Glutamatergic neuron (in vitro differentiated cells): ENCODE data around the gene C2CD3. TPM values are rescaled to one million over a fixed set of nuclear protein-coding genes. Genes with fewer than 3 reads are reported as not detected.
"Not testable (repeated sequence)": the region's sequence is repeated elsewhere in the genome, so short reads cannot be mapped to it uniquely, and the experiment has no call there.

ENCODE experiments used
- DNase-seq: peaks from one replicate; pipeline ENCODE4 v3.0.0; 2022
- H3K27ac Mint-ChIP-seq: one replicate; pipeline ENCODE4 v1.8.0; 2020; ENCODE audit warnings: mild to moderate bottlenecking, mixed read lengths, inconsistent platforms; ENCODE audit not compliant: unreplicated experiment
- H3K27me3 Mint-ChIP-seq: one replicate; pipeline ENCODE4 v1.8.0; 2020; ENCODE audit warnings: mild to moderate bottlenecking, moderate library complexity, mixed read lengths, inconsistent platforms; ENCODE audit not compliant: unreplicated experiment
- H3K36me3 Mint-ChIP-seq: one replicate; pipeline ENCODE4 v1.8.0; 2020; ENCODE audit warnings: mild to moderate bottlenecking, mixed read lengths, inconsistent platforms; ENCODE audit not compliant: unreplicated experiment
- H3K4me1 Mint-ChIP-seq: one replicate; pipeline ENCODE4 v1.8.0; 2020; ENCODE audit warnings: mild to moderate bottlenecking, low read depth, mixed read lengths, inconsistent platforms; ENCODE audit not compliant: unreplicated experiment
- H3K4me3 Mint-ChIP-seq: one replicate; pipeline ENCODE4 v1.8.0; 2020; ENCODE audit warnings: mild to moderate bottlenecking, mixed read lengths, inconsistent platforms; ENCODE audit not compliant: unreplicated experiment
- H3K9me3 Mint-ChIP-seq: one replicate; pipeline ENCODE4 v1.8.0; 2020; ENCODE audit warnings: mild to moderate bottlenecking, moderate library complexity, mixed read lengths, inconsistent platforms; ENCODE audit not compliant: unreplicated experiment
- CTCF ChIP-seq: fragments of 200-600 bp; sonication (generic); IDR thresholded peaks from one replicate; pipeline ENCODE4 v1.5.0; 2021; ENCODE audit not compliant: partially characterized antibody, unreplicated experiment
- total RNA-seq: library from RNA; stranded (reverse); fragmentation: NEBNext Ultra II Directional; extraction: Animal tissue kit (Norgen Biotek cat#: 25700); gene quantifications from one replicate; pipeline ENCODE4 v1.2.1, GENCODE V29; 2021; ENCODE audit not compliant: unreplicated experiment

C2CD3 gene
- total RNA-seq, 1 donor from 2014 or later = 182 TPM

GRCh38 chr11:74090701-74091100 lies 80.1 kb downstream of the C2CD3 start:
- no peaks in the 10 kb centered on the region for H3K36me3 Mint-ChIP-seq
- no peaks in the 10 kb centered on the region for H3K9me3 Mint-ChIP-seq
- no peak overlapping the region for H3K4me3 Mint-ChIP-seq
- TF ChIP-seq CTCF = no peak
- DNase-seq = no peak
- H3K4me1 Mint-ChIP-seq = no peaks in the 10 kb centered on the region
- no peak overlapping the region for H3K27ac Mint-ChIP-seq
- no peaks in the 10 kb centered on the region for H3K27me3 Mint-ChIP-seq

GRCh38 chr11:74086242-74086884 lies 84.4 kb downstream of the C2CD3 start:
- Mint-ChIP-seq H3K36me3 (peaks cover 19% of the 10 kb centered on the region), H3K4me3 (peak overlapping the region; percentile 18), H3K27ac (no peak overlapping the region), H3K4me1 (no peaks in the 10 kb centered on the region), H3K27me3 (peaks cover 4% of the 10 kb centered on the region), H3K9me3 (peaks cover 2% of the 10 kb centered on the region)
- no peak for TF ChIP-seq CTCF
- DNase-seq = no peak

- peaks cover 19% of the 10 kb centered on the region for H3K36me3 Mint-ChIP-seq
Observed at GRCh38 chr11:74085542-74085892, 85.3 kb downstream of the C2CD3 start.

GRCh38 chr11:74084796-74085541 lies 85.8 kb downstream of the C2CD3 start:
- peak overlapping the region; percentile 32 for H3K4me3 Mint-ChIP-seq
- DNase-seq = no peak

More at GRCh38 chr11:74085542-74085892, 85.3 kb downstream of the C2CD3 start:
- Mint-ChIP-seq H3K27ac (no peak overlapping the region), H3K9me3 (peaks cover 2% of the 10 kb centered on the region), H3K4me3 (peak overlapping the region; percentile 32), H3K27me3 (peaks cover 4% of the 10 kb centered on the region), H3K4me1 (no peaks in the 10 kb centered on the region)
- no peak for DNase-seq
- TF ChIP-seq CTCF = no peak

GRCh38 chr11:74083927-74084326 lies 86.9 kb downstream of the C2CD3 start:
- H3K9me3 Mint-ChIP-seq, DNase-seq, H3K4me1 Mint-ChIP-seq, H3K27me3 Mint-ChIP-seq, H3K27ac Mint-ChIP-seq: not testable (repeated sequence)
- Mint-ChIP-seq H3K4me3 (peak overlapping the region; percentile 57), H3K36me3 (peaks cover 19% of the 10 kb centered on the region)

More at GRCh38 chr11:74084796-74085541, 85.8 kb downstream of the C2CD3 start:
- Mint-ChIP-seq H3K36me3 (peaks cover 19% of the 10 kb centered on the region), H3K27ac (no peak overlapping the region), H3K9me3 (peaks cover 2% of the 10 kb centered on the region), H3K4me1 (no peaks in the 10 kb centered on the region), H3K27me3 (peaks cover 4% of the 10 kb centered on the region)
- no peak for TF ChIP-seq CTCF
